WERI-Rb-1 (cell line): ENCODE results near the gene DEPP1.

Source experiments
- DNase-seq: peaks from one replicate; pipeline ENCODE4 v3.0.0-alpha.2; 2020
- H3K27ac ChIP-seq: fragments of 250-450 bp; sonication (Bioruptor Pico); 2 replicates; pipeline ENCODE4 v1.5.1; 2020; ENCODE audit warnings: mild to moderate bottlenecking, moderate library complexity
- H3K27me3 ChIP-seq: fragments of 250-450 bp; sonication (Bioruptor Pico); 2 replicates; pipeline ENCODE4 v1.5.1; 2021; ENCODE audit warnings: mild to moderate bottlenecking, low read depth, moderate library complexity; ENCODE audit not compliant: insufficient read depth, severe bottlenecking
- H3K36me3 ChIP-seq: fragments of 250-450 bp; sonication (Bioruptor Pico); 2 replicates; pipeline ENCODE4 v1.5.1; 2020; ENCODE audit warnings: mild to moderate bottlenecking, moderate library complexity
- H3K4me3 ChIP-seq: 2 replicates; pipeline ENCODE4 v1.5.1; 2011; ENCODE audit warnings: low read depth, mild to moderate bottlenecking, control low read depth, low read length
- H3K9me3 ChIP-seq: fragments of 250-450 bp; sonication (Bioruptor Pico); 2 replicates; pipeline ENCODE4 v1.5.1; 2021; ENCODE audit warnings: mild to moderate bottlenecking, moderate library complexity; ENCODE audit not compliant: severe bottlenecking
- CTCF ChIP-seq: IDR thresholded peaks from 2 replicates; pipeline ENCODE4 v1.5.1; 2011; ENCODE audit warnings: low read depth, mild to moderate bottlenecking, control low read depth, inconsistent platforms, low read length

The DEPP1 gene

GRCh38 chr10:44951576-44952226, 26.9 kb downstream of the DEPP1 start:
- DNase-seq = no peak
- no peak overlapping the region for H3K4me3 ChIP-seq
- no peak for TF ChIP-seq CTCF

GRCh38 chr10:44950326-44951225, 28.0 kb downstream of the DEPP1 start:
- H3K9me3 ChIP-seq = no peaks in the 10 kb centered on the region

More at GRCh38 chr10:44951576-44952226, 26.9 kb downstream of the DEPP1 start:
- Histone ChIP-seq H3K9me3 (peaks cover under 1% of the 10 kb centered on the region), H3K27ac (no peak overlapping the region), H3K36me3 (no peaks in the 10 kb centered on the region), H3K27me3 (no peaks in the 10 kb centered on the region)

GRCh38 chr10:44949915-44950314, 28.7 kb downstream of the DEPP1 start:
- Histone ChIP-seq H3K9me3 (peaks cover under 1% of the 10 kb centered on the region), H3K4me3 (no peak overlapping the region), H3K36me3 (no peaks in the 10 kb centered on the region), H3K27ac (no peak overlapping the region), H3K27me3 (no peaks in the 10 kb centered on the region)
- no peak for TF ChIP-seq CTCF
- DNase-seq = no peak

More at GRCh38 chr10:44950326-44951225, 28.0 kb downstream of the DEPP1 start:
- no peak for TF ChIP-seq CTCF
- Histone ChIP-seq H3K27me3 (no peaks in the 10 kb centered on the region), H3K36me3 (no peaks in the 10 kb centered on the region), H3K27ac (no peak overlapping the region), H3K4me3 (no peak overlapping the region)
- DNase-seq = no peak

GRCh38 chr10:44949127-44949802, 29.3 kb downstream of the DEPP1 start:
- Histone ChIP-seq H3K4me3 (no peak overlapping the region), H3K36me3 (no peaks in the 10 kb centered on the region), H3K9me3 (peaks cover 3% of the 10 kb centered on the region), H3K27me3 (no peaks in the 10 kb centered on the region), H3K27ac (no peak overlapping the region)
- DNase-seq = no peak
- TF ChIP-seq CTCF = no peak

GRCh38 chr10:44948642-44949041, 30.0 kb downstream of the DEPP1 start:
- Histone ChIP-seq H3K27me3 (no peaks in the 10 kb centered on the region), H3K9me3 (peaks cover 5% of the 10 kb centered on the region), H3K36me3 (no peaks in the 10 kb centered on the region), H3K27ac (no peak overlapping the region), H3K4me3 (no peak overlapping the region)
- no peak for TF ChIP-seq CTCF
- DNase-seq = no peak
